ENCODE measurements around the gene GALNT10.

The GALNT10 gene

GRCh38 chr5:154203798-154204578 is 13.5 kb downstream of the GALNT10 start:
- no peak for DNase-seq (ENCODE audit: low spot score)

GRCh38 chr5:154205441-154206117 is 15.0 kb downstream of the GALNT10 start:
- no peak for DNase-seq (ENCODE audit: low spot score)

GRCh38 chr5:154206311-154206710 is 15.8 kb downstream of the GALNT10 start:
- no peak for DNase-seq (ENCODE audit: low spot score)

- DNase-seq (ENCODE audit: low spot score): no peak
Measured at GRCh38 chr5:154207204-154207603, 16.7 kb downstream of the GALNT10 start.

GRCh38 chr5:154209591-154210081 is 19.1 kb downstream of the GALNT10 start:
- no peak for DNase-seq (ENCODE audit: low spot score)

- no peak for DNase-seq (ENCODE audit: low spot score)
Measured at GRCh38 chr5:154210163-154210562, 19.6 kb downstream of the GALNT10 start.

GRCh38 chr5:154211641-154212390 is 21.3 kb downstream of the GALNT10 start:
- no peak for DNase-seq (ENCODE audit: low spot score)

- no peak for DNase-seq (ENCODE audit: low spot score)
Measured at GRCh38 chr5:154213592-154213991, 23.1 kb downstream of the GALNT10 start.

- no peak for DNase-seq (ENCODE audit: low spot score)
Measured at GRCh38 chr5:154214371-154215106, 24.0 kb downstream of the GALNT10 start.

GRCh38 chr5:154215571-154216325 is 25.2 kb downstream of the GALNT10 start:
- no peak for DNase-seq (ENCODE audit: low spot score)

- no peak for DNase-seq (ENCODE audit: low spot score)
Measured at GRCh38 chr5:154217462-154217861, 26.9 kb downstream of the GALNT10 start.

GRCh38 chr5:154218786-154219185 is 28.3 kb downstream of the GALNT10 start:
- no peak for DNase-seq (ENCODE audit: low spot score)

GRCh38 chr5:154220625-154221024 is 30.1 kb downstream of the GALNT10 start:
- DNase-seq (ENCODE audit: low spot score): no peak

GRCh38 chr5:154221371-154221896 is 30.9 kb downstream of the GALNT10 start:
- DNase-seq (ENCODE audit: low spot score): peak; percentile 15

GRCh38 chr5:154222414-154222813 is 31.9 kb downstream of the GALNT10 start:
- no peak for DNase-seq (ENCODE audit: low spot score)

GRCh38 chr5:154223320-154223719 is 32.8 kb downstream of the GALNT10 start:
- no peak for DNase-seq (ENCODE audit: low spot score)

GRCh38 chr5:154227090-154227489 is 36.6 kb downstream of the GALNT10 start:
- DNase-seq (ENCODE audit: low spot score): no peak

- DNase-seq (ENCODE audit: low spot score): no peak
Measured at GRCh38 chr5:154228696-154229095, 38.2 kb downstream of the GALNT10 start.

- DNase-seq (ENCODE audit: low spot score): no peak
Measured at GRCh38 chr5:154230526-154230925, 40.0 kb downstream of the GALNT10 start.

GRCh38 chr5:154234551-154234950 is 44.0 kb downstream of the GALNT10 start:
- no peak for DNase-seq (ENCODE audit: low spot score)

- DNase-seq (ENCODE audit: low spot score): no peak
Measured at GRCh38 chr5:154236011-154236410, 45.5 kb downstream of the GALNT10 start.
